GM12891 (cell line): ENCODE data around the gene TMEM169.

Source experiments
- PAX5 ChIP-seq: IDR thresholded peaks from 2 replicates; pipeline ENCODE4 v1.6.1; 2011; ENCODE audit warnings: low read length, moderate library complexity, mild to moderate bottlenecking; ENCODE audit not compliant: insufficient read depth, severe bottlenecking
- POLR2A ChIP-seq: IDR thresholded peaks from 2 replicates; pipeline ENCODE4 v1.6.1; 2011; ENCODE audit warnings: low read depth, low read length, control low read depth
- POLR2AphosphoS5 ChIP-seq: IDR thresholded peaks from 2 replicates; pipeline ENCODE4 v1.6.1; 2011; ENCODE audit warnings: low read depth, low read length, control low read depth
- POU2F2 ChIP-seq: IDR thresholded peaks from 2 replicates; pipeline ENCODE4 v1.6.1; 2011; ENCODE audit warnings: low read depth, mild to moderate bottlenecking, control low read depth, low read length, moderate library complexity
- SPI1 ChIP-seq: IDR thresholded peaks from 2 replicates; pipeline ENCODE4 v1.6.1; 2011; ENCODE audit warnings: low read depth, low read length, control low read depth
- TAF1 ChIP-seq: IDR thresholded peaks from 2 replicates; pipeline ENCODE4 v1.6.1; 2011; ENCODE audit warnings: low read depth, low read length, control low read depth

- no peak for TF ChIP-seq POLR2A
- TF ChIP-seq TAF1 = no peak
- no peak for TF ChIP-seq PAX5
- no peak for TF ChIP-seq POLR2AphosphoS5
- no peak for TF ChIP-seq POU2F2
- TF ChIP-seq SPI1 = no peak
Measured at GRCh38 chr2:216056739-216057138, 25.0 kb upstream of the TMEM169 start.
